DOHH2 (cell line): ENCODE measurements around the gene TRMT2A.

ENCODE experiments used
- H3F3A ChIP-seq: fragments of 200-600 bp; sonication (generic), shearing (Covaris generic); 2 replicates; pipeline ENCODE4 v1.6.0; 2016; ENCODE audit warnings: antibody characterized with exemption, mild to moderate bottlenecking; ENCODE audit not compliant: control insufficient read depth, insufficient read depth
- H3K27ac ChIP-seq: fragments of 200-600 bp; sonication (generic); 2 replicates; pipeline ENCODE4 v1.5.1; 2014; ENCODE audit warnings: low read depth, mild to moderate bottlenecking, low read length, moderate library complexity
- H3K27me3 ChIP-seq: fragments of 200-600 bp; sonication (generic); 2 replicates; pipeline ENCODE4 v1.6.1; 2014; ENCODE audit warnings: mild to moderate bottlenecking, low read length, mixed read lengths; ENCODE audit not compliant: control insufficient read depth
- H3K36me3 ChIP-seq: fragments of 200-600 bp; sonication (generic); 2 replicates; pipeline ENCODE4 v1.6.1; 2014; ENCODE audit warnings: mild to moderate bottlenecking, low read length, moderate library complexity, mixed read lengths; ENCODE audit not compliant: control insufficient read depth
- H3K4me1 ChIP-seq: fragments of 200-600 bp; sonication (generic); 2 replicates; pipeline ENCODE4 v1.6.1; 2014; ENCODE audit warnings: mild to moderate bottlenecking, low read length, mixed read lengths; ENCODE audit not compliant: control insufficient read depth
- H3K4me2 ChIP-seq: fragments of 200-600 bp; sonication (generic); 2 replicates; pipeline ENCODE4 v1.6.0; 2014; ENCODE audit warnings: mild to moderate bottlenecking, low read length, moderate library complexity
- H3K4me3 ChIP-seq: fragments of 200-600 bp; sonication (generic); 2 replicates; pipeline ENCODE4 v1.5.1; 2014; ENCODE audit warnings: mild to moderate bottlenecking, low read length, mixed read lengths
- H3K79me2 ChIP-seq: fragments of 200-600 bp; sonication (generic); 2 replicates; pipeline ENCODE4 v1.6.1; 2014; ENCODE audit warnings: mild to moderate bottlenecking, low read length, mixed read lengths; ENCODE audit not compliant: control insufficient read depth
- H3K9me2 ChIP-seq: fragments of 200-600 bp; sonication (generic); replicated peaks from 2 replicates; pipeline ENCODE4 v1.6.1; 2014; ENCODE audit warnings: mild to moderate bottlenecking, low read length, mixed read lengths; ENCODE audit not compliant: control insufficient read depth
- H3K9me3 ChIP-seq: fragments of 200-600 bp; sonication (generic); 2 replicates; pipeline ENCODE4 v1.6.1; 2014; ENCODE audit warnings: antibody characterized with exemption, low read length, mixed read lengths; ENCODE audit not compliant: control insufficient read depth, insufficient read depth
- H4K20me1 ChIP-seq: fragments of 200-600 bp; sonication (generic); 2 replicates; pipeline ENCODE4 v1.6.0; 2014; ENCODE audit warnings: low read depth, mild to moderate bottlenecking, antibody characterized with exemption, low read length, moderate library complexity; ENCODE audit not compliant: control insufficient read depth, insufficient read depth
- CTCF ChIP-seq: fragments of 200-600 bp; sonication (generic); IDR thresholded peaks from one replicate; pipeline ENCODE4 v1.5.1; 2014; ENCODE audit warnings: antibody characterized with exemption, mild to moderate bottlenecking, low read depth, low read length; ENCODE audit not compliant: poor library complexity, severe bottlenecking
- EZH2phosphoT487 ChIP-seq: fragments of 200-600 bp; sonication (generic); IDR thresholded peaks from 2 replicates; pipeline ENCODE4 v1.6.1; 2017; ENCODE audit warnings: borderline replicate concordance, mild to moderate bottlenecking, antibody characterized with exemption, low read length, moderate library complexity, mixed read lengths

TRMT2A gene

GRCh38 chr22:20127869-20128618 is 11.0 kb upstream of the TRMT2A start:
- Histone ChIP-seq H4K20me1 (peaks cover 7% of the 10 kb centered on the region; the same call in 1 of the 2 replicates), H3K27ac (no peak overlapping the region), H3K4me2 (no peak overlapping the region)

DNA sequence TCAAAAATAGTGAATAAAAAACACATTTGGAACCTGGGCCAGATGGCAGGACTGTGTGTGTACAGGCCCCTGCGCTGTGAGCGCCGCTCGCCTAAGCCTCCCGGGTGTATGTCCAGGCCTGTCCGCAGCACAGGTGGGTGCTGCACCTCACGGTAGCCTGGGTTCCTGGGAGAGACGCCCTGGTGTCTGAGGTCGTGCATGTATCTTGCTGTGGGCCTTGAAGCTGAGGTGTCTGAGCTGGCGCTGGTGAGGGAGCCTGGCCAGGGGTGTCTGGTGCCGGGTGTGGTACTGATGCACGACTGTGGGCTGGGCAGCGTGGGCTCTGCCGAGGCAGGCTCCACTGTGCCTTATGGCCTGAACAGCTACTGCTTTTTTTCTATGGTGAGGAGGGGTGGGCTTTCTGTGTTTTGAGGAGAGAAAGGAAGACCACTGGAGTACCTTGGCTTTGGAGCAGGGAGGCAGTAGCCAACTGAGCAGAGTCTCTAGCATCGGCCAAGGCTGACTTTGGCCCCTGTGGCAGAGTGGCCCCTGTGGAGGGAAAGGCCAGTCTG is 10.4 kb upstream of the TRMT2A start:
- no peak overlapping the region for H3K4me2 ChIP-seq
- no peaks in the 10 kb centered on the region for H3K9me3 ChIP-seq
- H3F3A ChIP-seq, result peaks cover 31% of the 10 kb centered on the region
- TF ChIP-seq EZH2phosphoT487 (no peak), CTCF (no peak)
- H3K27ac ChIP-seq, result no peak overlapping the region
- peaks cover 7% of the 10 kb centered on the region; the same call in 1 of the 2 replicates for H4K20me1 ChIP-seq
- peaks cover 20% of the 10 kb centered on the region for H3K27me3 ChIP-seq
- peaks cover 20% of the 10 kb centered on the region for H3K79me2 ChIP-seq
- H3K9me2 ChIP-seq, result no peaks in the 10 kb centered on the region
- no peak overlapping the region for H3K4me3 ChIP-seq
- H3K4me1 ChIP-seq, result peaks cover 9% of the 10 kb centered on the region; the same call in 1 of the 2 replicates
- peaks cover 62% of the 10 kb centered on the region for H3K36me3 ChIP-seq

More at GRCh38 chr22:20127869-20128618, 11.0 kb upstream of the TRMT2A start:
- Histone ChIP-seq H3F3A (peaks cover 31% of the 10 kb centered on the region), H3K9me2 (no peaks in the 10 kb centered on the region), H3K79me2 (peaks cover 14% of the 10 kb centered on the region), H3K4me1 (peaks cover 9% of the 10 kb centered on the region; the same call in 1 of the 2 replicates), H3K27me3 (peaks cover 24% of the 10 kb centered on the region), H3K36me3 (peaks cover 57% of the 10 kb centered on the region), H3K9me3 (no peaks in the 10 kb centered on the region), H3K4me3 (no peak overlapping the region)
- TF ChIP-seq EZH2phosphoT487 (no peak), CTCF (no peak)

- peaks cover 30% of the 10 kb centered on the region for H3K79me2 ChIP-seq
- peaks cover 14% of the 10 kb centered on the region for H3K27me3 ChIP-seq
- TF ChIP-seq CTCF (no peak), EZH2phosphoT487 (no peak)
- H3K9me3 ChIP-seq, result no peaks in the 10 kb centered on the region
- H3K4me3 ChIP-seq, result no peak overlapping the region
- peaks cover 9% of the 10 kb centered on the region; the same call in 1 of the 2 replicates for H3K4me1 ChIP-seq
- H3K36me3 ChIP-seq, result peaks cover 72% of the 10 kb centered on the region
- H3F3A ChIP-seq, result peaks cover 31% of the 10 kb centered on the region
- H3K9me2 ChIP-seq, result no peaks in the 10 kb centered on the region
- H4K20me1 ChIP-seq, result peaks cover 15% of the 10 kb centered on the region; the same call in 1 of the 2 replicates
- no peak overlapping the region for H3K4me2 ChIP-seq
- H3K27ac ChIP-seq, result no peak overlapping the region
Measured at GRCh38 chr22:20126284-20127029, 9.4 kb upstream of the TRMT2A start.
